Astrocyte (in vitro differentiated cells and primary cell): ENCODE data around the gene TMEM130.

Experiments used
- EZH2 ChIP-seq: IDR thresholded peaks from 2 replicates; pipeline ENCODE4 v1.6.1; 2012; ENCODE audit warnings: mild to moderate bottlenecking, low read length, inconsistent platforms; ENCODE audit not compliant: insufficient read depth
- TF ChIP-seq, protein P1 (sequence below): IDR thresholded peaks from 2 replicates; pipeline ENCODE4 v1.5.1; 2011; ENCODE audit warnings: low read depth, mild to moderate bottlenecking, inconsistent platforms, low read length, moderate library complexity; ENCODE audit not compliant: insufficient read depth

DNA sequence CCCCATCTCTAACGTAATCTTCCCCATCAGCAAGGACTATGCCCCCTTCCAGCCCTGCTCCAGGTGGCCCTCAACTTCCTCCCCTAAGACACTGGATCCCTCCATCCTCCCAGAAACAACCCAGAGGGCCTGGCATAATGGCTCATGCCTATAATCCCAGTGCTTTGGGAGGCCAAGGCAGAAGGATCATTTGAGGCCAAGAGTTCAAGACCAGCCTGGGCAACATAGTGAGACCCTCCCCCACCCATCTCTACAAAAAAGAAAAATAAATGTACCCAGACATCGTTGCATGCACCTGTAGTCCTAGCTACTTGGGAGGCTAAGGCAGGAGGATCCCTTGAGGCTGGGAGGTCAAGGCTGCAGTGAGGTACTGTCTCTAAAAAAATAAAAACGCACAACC lies 42.6 kb downstream of the TMEM130 start:
- TF ChIP-seq, protein P1, sequence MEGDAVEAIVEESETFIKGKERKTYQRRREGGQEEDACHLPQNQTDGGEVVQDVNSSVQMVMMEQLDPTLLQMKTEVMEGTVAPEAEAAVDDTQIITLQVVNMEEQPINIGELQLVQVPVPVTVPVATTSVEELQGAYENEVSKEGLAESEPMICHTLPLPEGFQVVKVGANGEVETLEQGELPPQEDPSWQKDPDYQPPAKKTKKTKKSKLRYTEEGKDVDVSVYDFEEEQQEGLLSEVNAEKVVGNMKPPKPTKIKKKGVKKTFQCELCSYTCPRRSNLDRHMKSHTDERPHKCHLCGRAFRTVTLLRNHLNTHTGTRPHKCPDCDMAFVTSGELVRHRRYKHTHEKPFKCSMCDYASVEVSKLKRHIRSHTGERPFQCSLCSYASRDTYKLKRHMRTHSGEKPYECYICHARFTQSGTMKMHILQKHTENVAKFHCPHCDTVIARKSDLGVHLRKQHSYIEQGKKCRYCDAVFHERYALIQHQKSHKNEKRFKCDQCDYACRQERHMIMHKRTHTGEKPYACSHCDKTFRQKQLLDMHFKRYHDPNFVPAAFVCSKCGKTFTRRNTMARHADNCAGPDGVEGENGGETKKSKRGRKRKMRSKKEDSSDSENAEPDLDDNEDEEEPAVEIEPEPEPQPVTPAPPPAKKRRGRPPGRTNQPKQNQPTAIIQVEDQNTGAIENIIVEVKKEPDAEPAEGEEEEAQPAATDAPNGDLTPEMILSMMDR: no peak
- no peak for TF ChIP-seq EZH2
